Activated naive CD8-positive, alpha-beta T cell treated with anti-CD3 and anti-CD28 coated beads, Interleukin-2, amount 10 ng/mL, durations not matched to agents 7 days and 5 days (primary cell): ENCODE results near the gene MICAL3. TPM values are rescaled to one million over a fixed set of nuclear protein-coding genes. Genes with fewer than 3 reads are reported as not detected.

Source experiments
- ATAC-seq: fragments of 150-1000 bp; cut with Tn5 transposase; one replicate; pipeline ENCODE4 v1.10.0; 2021; ENCODE audit warnings: low read depth, moderate library complexity
- POLR2A ChIA-PET: fragments of 350-600 bp; sonication (Branson Sonifier 250); formaldehyde crosslinking; loops from one replicate; lab custom pipeline; 2021; ENCODE audit warnings: antibody characterized with exemption; lab: Charles Lee
- DNase-seq: peaks from one replicate; pipeline ENCODE4 v3.0.0; 2021
- H3K27ac Mint-ChIP-seq: one replicate; pipeline ENCODE4 v1.8.0; 2022; ENCODE audit warnings: mild to moderate bottlenecking, mixed read lengths
- H3K27me3 Mint-ChIP-seq: one replicate; pipeline ENCODE4 v1.8.0; 2022; ENCODE audit warnings: mild to moderate bottlenecking, moderate library complexity, mixed read lengths
- H3K36me3 Mint-ChIP-seq: one replicate; pipeline ENCODE4 v1.8.0; 2021; ENCODE audit warnings: mild to moderate bottlenecking, mixed read lengths
- H3K4me1 Mint-ChIP-seq: one replicate; pipeline ENCODE4 v1.8.0; 2021; ENCODE audit warnings: mixed read lengths
- H3K4me3 Mint-ChIP-seq: one replicate; pipeline ENCODE4 v1.8.0; 2022; ENCODE audit warnings: mild to moderate bottlenecking, moderate library complexity, mixed read lengths
- H3K9me3 Mint-ChIP-seq: one replicate; pipeline ENCODE4 v1.8.0; 2021; ENCODE audit warnings: mixed read lengths
- total RNA-seq, 2 experiments: library from RNA; stranded (reverse); gene quantifications; one replicate each; pipeline ENCODE4 v1.2.3, GENCODE V29; 2021

The MICAL3 gene
- total RNA-seq, 2 experiments from 2014 or later = 35.7 to 36.8 TPM

GRCh38 chr22:17835256-17835655 lies 189.1 kb downstream of the MICAL3 start:
- Mint-ChIP-seq H3K27me3 (no peaks in the 10 kb centered on the region), H3K36me3 (no peaks in the 10 kb centered on the region), H3K4me3 (no peak overlapping the region), H3K27ac (no peak overlapping the region), H3K4me1 (no peaks in the 10 kb centered on the region), H3K9me3 (no peaks in the 10 kb centered on the region)
- ATAC-seq (no peak), DNase-seq (no peak)
- POLR2A ChIA-PET = no interaction called here

GRCh38 chr22:17833489-17833888 lies 190.9 kb downstream of the MICAL3 start:
- POLR2A ChIA-PET = no interaction called here
- Mint-ChIP-seq H3K36me3 (no peaks in the 10 kb centered on the region), H3K4me3 (no peak overlapping the region), H3K9me3 (no peaks in the 10 kb centered on the region), H3K27me3 (no peaks in the 10 kb centered on the region), H3K4me1 (peaks cover 7% of the 10 kb centered on the region), H3K27ac (no peak overlapping the region)
- DNase-seq = no peak
- no peak for ATAC-seq

GRCh38 chr22:17832665-17833064 lies 191.7 kb downstream of the MICAL3 start:
- Mint-ChIP-seq H3K9me3 (no peaks in the 10 kb centered on the region), H3K36me3 (no peaks in the 10 kb centered on the region), H3K4me1 (peaks cover 7% of the 10 kb centered on the region), H3K27me3 (no peaks in the 10 kb centered on the region), H3K4me3 (no peak overlapping the region), H3K27ac (no peak overlapping the region)
- ATAC-seq (no peak), DNase-seq (no peak)
- POLR2A ChIA-PET = no interaction called here

- ATAC-seq (no peak), DNase-seq (no peak)
- Mint-ChIP-seq H3K9me3 (no peaks in the 10 kb centered on the region), H3K4me1 (peaks cover 7% of the 10 kb centered on the region), H3K4me3 (no peak overlapping the region), H3K27ac (no peak overlapping the region), H3K36me3 (no peaks in the 10 kb centered on the region), H3K27me3 (no peaks in the 10 kb centered on the region)
- POLR2A ChIA-PET = no interaction called here
These were observed 192.7 kb downstream of the MICAL3 start for GRCh38 chr22:17831501-17832251.

- H3K36me3 Mint-ChIP-seq = no peaks in the 10 kb centered on the region
- no peaks in the 10 kb centered on the region for H3K9me3 Mint-ChIP-seq
- ATAC-seq (peak; percentile 86), DNase-seq (peak; percentile 85)
- no peaks in the 10 kb centered on the region for H3K27me3 Mint-ChIP-seq
- POLR2A ChIA-PET = interaction anchor here (0.5 to 1.9 kb wide), 5 partner anchors 194 to 247 kb away, joined by 3 to 7 read pairs (median 4); partner anchors contain the start of gene PEX26
- H3K4me3 Mint-ChIP-seq = no peak overlapping the region
- peaks cover 7% of the 10 kb centered on the region for H3K4me1 Mint-ChIP-seq
- H3K27ac Mint-ChIP-seq = peak overlapping the region; percentile 5
These were observed 194.1 kb downstream of the MICAL3 start for GRCh38 chr22:17830043-17830961.

GRCh38 chr22:17829695-17830042 lies 194.7 kb downstream of the MICAL3 start:
- Mint-ChIP-seq H3K4me1 (peaks cover 7% of the 10 kb centered on the region), H3K4me3 (no peak overlapping the region), H3K9me3 (no peaks in the 10 kb centered on the region), H3K27me3 (no peaks in the 10 kb centered on the region), H3K36me3 (no peaks in the 10 kb centered on the region), H3K27ac (peak overlapping the region; percentile 5)
- ATAC-seq (no peak), DNase-seq (no peak)
- POLR2A ChIA-PET = interaction anchor here (0.6 to 1.9 kb wide), 3 partner anchors 157 to 248 kb away, joined by 5 to 7 read pairs (median 5); partner anchors contain the start of gene PEX26

GRCh38 chr22:17828502-17829080 lies 195.8 kb downstream of the MICAL3 start:
- POLR2A ChIA-PET = interaction anchor here (1.9 kb wide), 1 partner anchor 249 kb away, joined by 7 read pairs; the partner anchor contains the start of gene PEX26
- H3K4me3 Mint-ChIP-seq = no peak overlapping the region
- no peaks in the 10 kb centered on the region for H3K36me3 Mint-ChIP-seq

GRCh38 chr22:17827466-17827865 lies 196.9 kb downstream of the MICAL3 start:
- Mint-ChIP-seq H3K27ac (no peak overlapping the region), H3K4me3 (no peak overlapping the region), H3K36me3 (no peaks in the 10 kb centered on the region), H3K4me1 (peaks cover 7% of the 10 kb centered on the region), H3K9me3 (no peaks in the 10 kb centered on the region), H3K27me3 (no peaks in the 10 kb centered on the region)
- ATAC-seq (no peak), DNase-seq (no peak)
- POLR2A ChIA-PET = no interaction called here

More at GRCh38 chr22:17828502-17829080, 195.8 kb downstream of the MICAL3 start:
- ATAC-seq = no peak
- H3K27me3 Mint-ChIP-seq = no peaks in the 10 kb centered on the region
- no peaks in the 10 kb centered on the region for H3K9me3 Mint-ChIP-seq
- peaks cover 7% of the 10 kb centered on the region for H3K4me1 Mint-ChIP-seq
- H3K27ac Mint-ChIP-seq = no peak overlapping the region
- DNase-seq = no peak

- no peaks in the 10 kb centered on the region for H3K9me3 Mint-ChIP-seq
These were observed 198.3 kb downstream of the MICAL3 start for GRCh38 chr22:17825876-17826550.

GRCh38 chr22:17824457-17824856 lies 199.9 kb downstream of the MICAL3 start:
- Mint-ChIP-seq H3K4me3 (no peak overlapping the region), H3K27me3 (no peaks in the 10 kb centered on the region), H3K36me3 (no peaks in the 10 kb centered on the region), H3K9me3 (no peaks in the 10 kb centered on the region), H3K4me1 (no peaks in the 10 kb centered on the region), H3K27ac (no peak overlapping the region)
- no peak for DNase-seq
- POLR2A ChIA-PET = no interaction called here
- ATAC-seq = no peak

More at GRCh38 chr22:17825876-17826550, 198.3 kb downstream of the MICAL3 start:
- peaks cover 7% of the 10 kb centered on the region for H3K4me1 Mint-ChIP-seq
- no peaks in the 10 kb centered on the region for H3K36me3 Mint-ChIP-seq
- no peak overlapping the region for H3K27ac Mint-ChIP-seq
- no peak for DNase-seq
- H3K27me3 Mint-ChIP-seq = no peaks in the 10 kb centered on the region
- no peak for ATAC-seq
- H3K4me3 Mint-ChIP-seq = no peak overlapping the region
- POLR2A ChIA-PET = no interaction called here

GRCh38 chr22:17823964-17824363 lies 200.4 kb downstream of the MICAL3 start:
- no peak for DNase-seq
- Mint-ChIP-seq H3K27me3 (no peaks in the 10 kb centered on the region), H3K9me3 (no peaks in the 10 kb centered on the region), H3K4me1 (no peaks in the 10 kb centered on the region), H3K36me3 (no peaks in the 10 kb centered on the region), H3K27ac (no peak overlapping the region), H3K4me3 (no peak overlapping the region)
- ATAC-seq = no peak
- POLR2A ChIA-PET = no interaction called here

- no peak overlapping the region for H3K4me3 Mint-ChIP-seq
- H3K4me1 Mint-ChIP-seq = no peaks in the 10 kb centered on the region
- H3K27ac Mint-ChIP-seq = no peak overlapping the region
- H3K9me3 Mint-ChIP-seq = no peaks in the 10 kb centered on the region
- H3K27me3 Mint-ChIP-seq = no peaks in the 10 kb centered on the region
- ATAC-seq (no peak), DNase-seq (no peak)
- POLR2A ChIA-PET = no interaction called here
- H3K36me3 Mint-ChIP-seq = no peaks in the 10 kb centered on the region
These were observed 201.1 kb downstream of the MICAL3 start for GRCh38 chr22:17823226-17823625.

- no peaks in the 10 kb centered on the region for H3K4me1 Mint-ChIP-seq
- H3K36me3 Mint-ChIP-seq = no peaks in the 10 kb centered on the region
- no peak overlapping the region for H3K4me3 Mint-ChIP-seq
- H3K27ac Mint-ChIP-seq = no peak overlapping the region
- POLR2A ChIA-PET = no interaction called here
- ATAC-seq (no peak), DNase-seq (no peak)
- H3K9me3 Mint-ChIP-seq = no peaks in the 10 kb centered on the region
- no peaks in the 10 kb centered on the region for H3K27me3 Mint-ChIP-seq
These were observed 202.3 kb downstream of the MICAL3 start for GRCh38 chr22:17822087-17822486.
